Activated T-helper 2 cell treated with anti-CD3 and anti-CD28 coated beads, Interferon-gamma antibody, Interleukin-2, Interleukin-4, amounts not matched to agents 10 μg/mL and 5 μg/mL and 100 μg/mL, durations not matched to agents 14 hours and 24 hours and 36 hours (primary cell): Measurements from ENCODE around the gene LRRC59. TPM values are rescaled to one million over a fixed set of nuclear protein-coding genes. Genes with fewer than 3 reads are reported as not detected.
"Not testable (repeated sequence)": the region's sequence is repeated elsewhere in the genome, so short reads cannot be mapped to it uniquely, and the experiment has no call there.

Experiments
- DNase-seq: peaks from one replicate; pipeline ENCODE4 v3.0.0; 2021; ENCODE audit warnings: low spot score
- H3K27ac Mint-ChIP-seq: one replicate; pipeline ENCODE4 v1.8.0; 2021; ENCODE audit warnings: mixed read lengths
- H3K27me3 Mint-ChIP-seq: one replicate; pipeline ENCODE4 v1.8.0; 2021; ENCODE audit warnings: low read depth, mixed read lengths
- H3K36me3 Mint-ChIP-seq: one replicate; pipeline ENCODE4 v1.8.0; 2021; ENCODE audit warnings: low read depth, mixed read lengths
- H3K4me1 Mint-ChIP-seq: one replicate; pipeline ENCODE4 v1.8.0; 2021; ENCODE audit warnings: low read depth, mixed read lengths
- H3K4me3 Mint-ChIP-seq: one replicate; pipeline ENCODE4 v1.8.0; 2021; ENCODE audit warnings: low read depth, mild to moderate bottlenecking, moderate library complexity, mixed read lengths
- H3K9me3 Mint-ChIP-seq: one replicate; pipeline ENCODE4 v1.8.0; 2021; ENCODE audit warnings: mixed read lengths
- intact Hi-C: fragments of 100-400 bp; cut with micrococcal nuclease; formaldehyde crosslinking; loops from one replicate; pipeline ENCODE4 v1.15.1; 2023
- total RNA-seq: library from RNA; stranded (reverse); gene quantifications from 2 replicates; pipeline ENCODE4 v1.2.3, GENCODE V29; 2022

LRRC59 gene
- total RNA-seq, 1 donor from 2014 or later = 119 TPM

DNA sequence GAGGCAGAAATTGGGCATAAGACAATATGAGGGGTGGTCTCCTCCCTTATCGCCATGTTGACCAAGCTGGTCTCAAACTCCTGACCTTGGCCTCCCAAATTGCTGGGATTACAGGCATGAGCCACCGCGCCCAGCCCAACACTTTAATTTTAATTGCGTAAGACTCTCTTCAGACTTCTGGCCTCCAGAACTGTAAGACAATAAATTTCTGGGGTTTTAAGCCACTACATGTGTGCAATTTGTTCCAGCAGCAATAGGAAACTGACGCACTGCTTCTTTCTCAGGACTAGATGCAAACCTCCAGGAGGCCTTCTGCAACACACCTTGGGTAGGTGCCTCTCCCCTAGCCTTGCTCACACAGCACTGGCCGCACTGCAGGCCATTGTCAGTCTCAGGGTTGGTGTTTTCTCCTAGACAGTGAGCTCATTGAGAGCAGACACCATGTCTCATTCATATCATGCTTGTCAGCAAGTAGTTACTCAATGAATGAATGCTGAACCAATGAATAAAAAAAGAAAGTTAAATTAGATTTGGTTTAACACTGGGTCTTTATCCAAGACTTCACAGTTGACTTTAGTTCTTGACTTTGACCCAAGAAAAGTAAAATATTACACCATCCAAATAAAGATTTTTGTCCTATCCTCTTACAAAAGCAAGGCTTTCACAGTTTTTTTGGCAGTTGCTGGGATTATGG lies 23.2 kb upstream of the LRRC59 start:
- Mint-ChIP-seq H3K4me1 (peaks cover 19% of the 10 kb centered on the region), H3K4me3 (no peak overlapping the region), H3K36me3 (no peaks in the 10 kb centered on the region), H3K27me3 (peaks cover 13% of the 10 kb centered on the region), H3K27ac (no peak overlapping the region), H3K9me3 (no peaks in the 10 kb centered on the region)
- no peak for DNase-seq
- intact Hi-C loops = no loop called here

DNA sequence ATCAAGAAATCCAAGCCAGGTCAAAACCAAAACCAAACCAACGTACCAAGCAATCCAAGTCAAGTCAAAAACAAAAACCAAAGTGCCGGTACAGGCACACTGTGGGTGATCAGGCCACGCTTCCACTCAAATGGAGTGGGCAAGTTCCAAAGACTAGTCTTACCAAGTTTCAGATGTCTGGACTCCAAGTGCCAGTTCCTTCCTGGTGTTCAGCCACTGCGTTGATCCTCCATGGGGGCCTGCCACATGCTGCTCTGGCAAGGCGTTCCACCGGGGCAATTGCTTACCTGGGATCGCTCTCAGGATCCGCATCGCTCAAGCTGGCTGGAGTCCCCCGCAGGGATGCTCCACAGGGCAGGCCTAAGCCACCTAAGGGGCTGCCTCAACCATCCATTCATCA lies 22.3 kb upstream of the LRRC59 start:
- intact Hi-C loops, H3K27ac Mint-ChIP-seq, H3K4me3 Mint-ChIP-seq, H3K36me3 Mint-ChIP-seq, DNase-seq, H3K9me3 Mint-ChIP-seq: not testable (repeated sequence)
- Mint-ChIP-seq H3K27me3 (peaks cover 16% of the 10 kb centered on the region), H3K4me1 (peaks cover 13% of the 10 kb centered on the region)

DNA sequence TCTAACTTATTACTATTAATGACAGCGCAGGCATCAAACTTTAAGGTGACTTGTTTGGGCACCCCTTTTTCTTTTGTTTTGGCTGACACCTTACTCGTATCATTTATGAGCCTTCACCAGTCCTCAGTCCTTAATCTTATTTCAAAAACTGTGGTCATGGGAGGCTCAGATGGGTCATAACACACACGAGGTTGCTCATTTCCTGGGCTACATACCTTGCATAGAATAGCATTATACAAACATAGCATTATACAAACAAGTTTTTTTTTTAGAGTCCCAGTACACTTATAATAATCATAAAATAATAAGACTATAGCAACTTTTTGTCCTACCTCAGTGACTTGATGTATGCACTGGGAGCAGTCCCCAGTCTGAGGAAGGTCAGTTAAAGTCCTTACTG lies 17.5 kb upstream of the LRRC59 start:
- Mint-ChIP-seq H3K4me3 (no peak overlapping the region), H3K4me1 (no peaks in the 10 kb centered on the region)
- intact Hi-C loops = no loop called here

DNA sequence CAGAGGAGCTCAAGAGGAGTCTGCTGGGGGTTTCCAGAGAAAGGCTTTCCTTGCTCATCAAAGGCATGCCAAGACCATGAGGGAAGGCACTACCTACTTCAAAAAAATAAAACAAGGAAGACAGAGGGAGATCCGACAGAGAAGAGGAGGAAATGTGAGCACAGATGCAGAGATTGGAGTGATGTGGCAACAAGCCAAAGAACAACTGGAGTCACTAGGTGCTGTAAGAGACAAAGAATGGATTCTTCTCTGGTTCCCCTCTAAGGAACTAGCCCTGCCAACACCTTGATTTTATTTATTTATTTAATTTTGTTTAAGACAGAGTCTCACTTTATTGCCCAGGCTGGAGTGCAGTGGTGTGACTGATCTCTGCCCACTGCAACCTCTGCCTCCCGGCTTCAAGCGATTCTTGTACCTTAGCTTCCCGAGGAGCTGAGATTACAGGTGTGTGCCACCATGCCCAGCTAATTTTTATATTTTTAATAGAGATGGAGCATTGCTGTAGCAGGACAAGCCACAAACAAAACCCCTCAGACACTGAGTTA lies 14.9 kb upstream of the LRRC59 start:
- H3K27ac Mint-ChIP-seq = no peak overlapping the region
- no peaks in the 10 kb centered on the region for H3K4me1 Mint-ChIP-seq
- H3K4me3 Mint-ChIP-seq = no peak overlapping the region
- H3K36me3 Mint-ChIP-seq = no peaks in the 10 kb centered on the region
- intact Hi-C loops = no loop called here
- peaks cover 30% of the 10 kb centered on the region for H3K27me3 Mint-ChIP-seq
- DNase-seq = no peak
- H3K9me3 Mint-ChIP-seq = no peaks in the 10 kb centered on the region

More for the DNA sequence above, 17.5 kb upstream of the LRRC59 start:
- Mint-ChIP-seq H3K27me3 (peaks cover 31% of the 10 kb centered on the region), H3K36me3 (no peaks in the 10 kb centered on the region), H3K9me3 (no peaks in the 10 kb centered on the region), H3K27ac (no peak overlapping the region)
- DNase-seq = no peak

DNA sequence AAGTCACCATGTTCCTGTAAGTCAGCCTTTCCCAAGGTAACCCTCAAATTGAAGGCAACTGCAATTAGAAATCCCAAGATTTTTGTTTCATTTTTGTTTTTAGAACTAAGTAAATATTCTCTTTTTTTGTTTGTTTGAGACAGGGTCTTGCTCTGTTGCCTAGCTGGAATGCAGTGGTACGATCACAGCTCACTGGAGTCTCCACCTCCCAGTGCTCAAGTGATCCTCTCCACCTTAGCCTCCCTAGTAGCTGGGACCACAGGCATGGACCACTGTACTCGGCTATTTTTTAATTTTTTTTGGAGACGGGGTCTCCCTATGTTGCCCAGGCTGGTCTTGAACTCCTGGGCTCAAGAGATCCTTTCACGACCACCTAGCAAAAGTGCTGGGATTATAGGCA lies 10.6 kb upstream of the LRRC59 start:
- no peaks in the 10 kb centered on the region for H3K36me3 Mint-ChIP-seq
- H3K27me3 Mint-ChIP-seq = peaks cover 34% of the 10 kb centered on the region
- intact Hi-C loops = no loop called here
- no peaks in the 10 kb centered on the region for H3K4me1 Mint-ChIP-seq
- no peak overlapping the region for H3K4me3 Mint-ChIP-seq
- H3K27ac Mint-ChIP-seq = no peak overlapping the region
- no peak for DNase-seq
- H3K9me3 Mint-ChIP-seq = no peaks in the 10 kb centered on the region

DNA sequence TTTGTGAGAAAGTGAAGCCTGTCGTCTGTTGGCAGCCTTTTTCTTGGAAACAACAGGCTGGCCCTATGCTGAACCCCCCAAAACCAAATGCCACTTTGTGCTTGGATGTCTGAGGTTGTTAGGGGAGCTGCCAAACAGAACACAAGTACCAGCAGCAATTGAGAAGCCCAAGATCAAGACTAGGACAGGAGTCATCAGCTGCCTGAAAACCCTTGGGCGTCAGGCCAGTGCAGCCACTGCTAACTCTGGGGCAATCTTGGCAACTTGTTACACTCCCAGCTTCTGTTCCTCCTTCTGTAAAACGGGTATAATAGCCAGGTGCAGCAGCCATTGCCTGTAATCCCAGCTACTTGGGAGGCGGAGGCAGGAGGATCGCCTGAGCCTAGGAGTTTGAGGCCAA lies 9.3 kb upstream of the LRRC59 start:
- Mint-ChIP-seq H3K4me3 (no peak overlapping the region), H3K36me3 (no peaks in the 10 kb centered on the region), H3K27me3 (peaks cover 25% of the 10 kb centered on the region), H3K4me1 (no peaks in the 10 kb centered on the region), H3K27ac (no peak overlapping the region), H3K9me3 (no peaks in the 10 kb centered on the region)
- no peak for DNase-seq
- intact Hi-C loops = no loop called here

DNA sequence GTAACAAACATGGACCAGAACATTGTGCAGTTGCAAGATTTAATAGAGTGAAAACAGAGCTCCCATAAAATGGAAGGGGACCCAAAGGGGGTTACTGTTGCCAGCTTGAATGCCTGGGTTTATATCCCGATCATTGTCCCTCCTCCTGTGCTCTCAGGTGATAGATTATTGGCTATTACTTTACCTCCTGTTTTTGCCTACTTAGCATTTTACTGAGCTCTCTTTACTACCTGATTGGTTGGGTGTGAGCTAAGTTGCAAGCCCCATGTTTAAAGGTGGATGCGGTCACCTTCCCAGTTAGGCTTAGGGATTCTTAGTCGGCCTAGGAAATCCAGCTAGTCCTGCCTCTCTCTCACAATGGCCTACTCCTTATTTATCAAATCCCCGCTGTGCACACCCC lies 8.0 kb upstream of the LRRC59 start:
- peaks cover 24% of the 10 kb centered on the region for H3K27me3 Mint-ChIP-seq
- DNase-seq, H3K9me3 Mint-ChIP-seq, H3K4me1 Mint-ChIP-seq, H3K4me3 Mint-ChIP-seq, H3K27ac Mint-ChIP-seq, intact Hi-C loops, H3K36me3 Mint-ChIP-seq: not testable (repeated sequence)

DNA sequence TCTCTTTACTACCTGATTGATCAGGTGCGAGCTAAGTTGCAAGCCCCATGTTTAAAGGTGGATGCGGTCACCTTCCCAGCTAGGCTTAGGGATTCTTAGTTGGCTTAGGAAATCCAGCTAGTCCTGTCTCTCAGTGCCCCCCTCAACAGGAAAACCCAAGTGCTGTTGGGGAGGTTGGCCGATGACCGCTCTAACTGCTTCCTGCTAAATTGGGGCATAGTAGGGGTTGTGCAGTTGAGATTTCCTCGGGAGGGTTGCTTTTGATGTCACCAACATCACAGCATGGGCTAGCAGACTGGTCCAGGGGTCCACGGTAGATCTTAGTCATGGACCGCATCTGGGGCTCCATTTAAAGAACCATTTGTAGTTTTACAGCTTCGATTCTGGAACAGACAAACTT lies 2.3 kb upstream of the LRRC59 start:
- H3K4me3 Mint-ChIP-seq, H3K9me3 Mint-ChIP-seq, DNase-seq, intact Hi-C loops, H3K27me3 Mint-ChIP-seq, H3K27ac Mint-ChIP-seq: not testable (repeated sequence)
- Mint-ChIP-seq H3K36me3 (peaks cover 19% of the 10 kb centered on the region), H3K4me1 (peaks cover 21% of the 10 kb centered on the region)

DNA sequence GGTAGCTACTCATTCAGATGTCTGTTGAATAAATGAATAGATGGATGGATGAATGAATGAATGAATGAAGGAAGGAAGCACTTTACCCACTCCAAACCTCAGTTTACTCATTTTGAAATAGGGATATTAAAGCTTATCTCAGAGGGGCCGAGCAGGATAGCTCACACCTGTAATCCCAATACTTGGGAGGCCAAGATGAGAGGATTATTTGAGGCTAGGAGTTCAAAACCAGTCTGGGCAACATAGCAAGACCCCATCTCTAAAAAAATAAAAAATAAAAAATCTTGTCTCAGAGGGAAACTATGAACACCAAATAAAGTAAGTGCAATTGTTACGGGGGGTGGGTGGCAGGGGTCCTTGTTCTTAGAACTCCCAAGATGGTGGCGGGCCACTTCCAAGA lies 1.3 kb upstream of the LRRC59 start:
- Mint-ChIP-seq H3K4me1 (peaks cover 24% of the 10 kb centered on the region), H3K36me3 (peaks cover 28% of the 10 kb centered on the region)
- H3K9me3 Mint-ChIP-seq, DNase-seq, H3K27me3 Mint-ChIP-seq, intact Hi-C loops, H3K27ac Mint-ChIP-seq, H3K4me3 Mint-ChIP-seq: not testable (repeated sequence)

DNA sequence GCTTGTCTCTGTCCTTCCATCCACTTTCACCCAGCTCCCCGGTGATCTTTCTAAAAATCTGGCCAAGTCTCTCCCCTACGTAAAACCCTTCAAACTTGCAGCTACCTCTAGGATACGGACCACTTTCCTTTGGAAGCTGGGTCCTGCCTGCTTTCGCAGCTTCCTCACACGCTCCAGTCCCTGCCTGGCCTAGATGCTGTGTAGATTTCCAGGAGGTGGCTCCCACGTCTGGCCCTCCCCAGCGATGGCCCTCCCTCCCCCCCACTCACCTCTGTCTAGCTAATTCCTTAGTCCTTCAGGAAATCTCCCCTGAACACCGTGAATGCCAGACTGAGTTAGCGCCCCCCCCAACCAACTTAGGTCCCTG lies 579 bp upstream of the LRRC59 start:
- Mint-ChIP-seq H3K27me3 (no peaks in the 10 kb centered on the region), H3K36me3 (peaks cover 36% of the 10 kb centered on the region), H3K9me3 (peaks cover 4% of the 10 kb centered on the region), H3K27ac (peak overlapping the region; percentile 71), H3K4me1 (peaks cover 24% of the 10 kb centered on the region), H3K4me3 (peak overlapping the region; percentile 99)
- no peak for DNase-seq
- intact Hi-C loops = loop anchor here (1.0 to 2.0 kb wide), 3 partner anchors 17 to 198 kb away; partner anchors contain the start of gene ACSF2

DNA sequence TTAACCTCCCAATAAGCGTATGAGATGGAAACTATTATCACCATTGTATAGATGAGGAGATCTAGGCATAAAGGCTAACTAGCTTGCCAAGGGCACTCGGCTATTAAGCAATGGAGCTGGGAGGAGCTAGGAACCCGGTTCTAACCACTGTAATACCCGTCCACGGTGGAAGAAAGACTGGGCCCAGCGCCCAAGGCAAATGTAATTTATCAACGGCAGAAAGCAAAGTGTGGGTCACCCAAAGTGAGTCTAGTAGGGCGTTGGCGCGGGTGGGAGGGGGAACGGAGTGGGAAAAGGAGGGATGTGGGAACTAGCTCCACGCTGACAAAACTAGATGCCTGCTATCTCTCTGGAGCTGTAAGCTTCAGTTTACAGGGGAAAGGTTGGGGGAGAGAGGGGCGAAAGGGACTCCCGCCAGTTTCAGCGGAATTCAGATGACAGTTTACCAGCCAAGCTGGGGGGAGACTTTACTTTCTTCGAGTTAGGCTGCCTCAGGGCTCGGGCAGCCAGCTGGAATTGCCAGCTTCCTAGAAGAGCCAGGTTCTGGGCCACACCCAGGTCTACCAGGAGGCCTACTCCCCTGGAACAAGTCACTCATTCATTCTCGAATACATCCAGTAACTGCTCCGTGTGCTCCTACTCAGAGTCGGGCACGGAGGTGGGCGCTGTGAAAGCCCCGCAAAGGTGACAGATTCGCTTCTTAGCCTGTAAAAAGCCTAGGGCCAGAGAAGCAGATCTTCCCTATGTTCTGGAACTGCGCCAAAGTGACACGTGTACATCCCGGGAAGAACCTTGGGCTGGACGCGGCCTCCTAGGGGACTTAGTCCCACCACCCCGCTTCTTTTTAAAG lies 837 bp downstream of the LRRC59 start:
- H3K27ac Mint-ChIP-seq = peak overlapping the region; percentile 97
- no peak for DNase-seq
- peaks cover 46% of the 10 kb centered on the region for H3K36me3 Mint-ChIP-seq
- peak overlapping the region; percentile 99 for H3K4me3 Mint-ChIP-seq
- H3K27me3 Mint-ChIP-seq = no peaks in the 10 kb centered on the region
- peaks cover 24% of the 10 kb centered on the region for H3K4me1 Mint-ChIP-seq
- intact Hi-C loops = loop anchor here (1.0 to 2.0 kb wide), 3 partner anchors 16 to 196 kb away; partner anchors contain the start of gene ACSF2
- peaks cover 4% of the 10 kb centered on the region for H3K9me3 Mint-ChIP-seq

DNA sequence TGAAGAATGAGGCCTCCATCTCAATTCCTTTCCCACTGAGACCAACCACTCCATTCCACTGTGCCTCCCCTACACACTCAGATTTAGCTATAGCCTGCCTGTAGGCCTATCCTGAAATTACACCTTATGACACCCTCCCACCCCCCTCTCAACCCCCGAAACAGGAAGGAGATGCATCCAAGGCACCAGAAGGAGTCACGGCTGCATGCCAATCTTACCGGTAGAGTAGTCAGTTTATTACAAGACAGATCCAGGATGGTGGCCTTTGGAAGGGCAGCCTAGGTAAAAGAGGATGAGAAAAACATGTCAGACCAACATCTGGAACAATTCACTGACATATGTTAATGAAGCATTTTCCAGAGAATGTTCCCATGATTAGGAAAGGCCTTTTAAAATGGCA lies 2.6 kb downstream of the LRRC59 start:
- H3K27me3 Mint-ChIP-seq = no peaks in the 10 kb centered on the region
- DNase-seq = no peak
- intact Hi-C loops = no loop called here
- H3K9me3 Mint-ChIP-seq = peaks cover 2% of the 10 kb centered on the region
- H3K27ac Mint-ChIP-seq = no peak overlapping the region
- peaks cover 24% of the 10 kb centered on the region for H3K4me1 Mint-ChIP-seq
- H3K4me3 Mint-ChIP-seq = peak overlapping the region; percentile 99
- H3K36me3 Mint-ChIP-seq = peaks cover 61% of the 10 kb centered on the region

DNA sequence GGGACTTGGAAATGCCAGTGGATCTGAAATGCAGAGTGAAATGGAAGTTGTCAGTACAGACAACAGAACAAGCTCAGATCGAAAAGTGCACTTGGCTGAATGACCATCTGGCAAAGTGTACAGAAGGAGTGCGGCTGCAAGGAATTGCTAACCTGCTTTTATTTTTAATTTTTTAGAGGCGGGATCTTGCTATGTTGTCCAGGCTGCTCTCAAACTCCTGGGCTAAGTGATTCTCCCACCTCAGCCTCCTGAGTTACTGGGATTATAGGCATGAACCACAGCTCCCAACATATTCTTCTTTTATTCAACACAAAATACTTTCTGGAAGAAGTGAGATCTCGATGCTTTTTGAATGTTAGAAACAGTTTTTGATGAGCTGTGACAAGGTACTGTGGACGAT lies 3.6 kb downstream of the LRRC59 start:
- DNase-seq = no peak
- Mint-ChIP-seq H3K36me3 (peaks cover 67% of the 10 kb centered on the region), H3K4me3 (no peak overlapping the region), H3K9me3 (no peaks in the 10 kb centered on the region), H3K27ac (no peak overlapping the region), H3K27me3 (no peaks in the 10 kb centered on the region), H3K4me1 (peaks cover 24% of the 10 kb centered on the region)
- intact Hi-C loops = no loop called here
